ENCODE results near the gene ANGEL2.
"Not testable (repeated sequence)": the region's sequence is repeated elsewhere in the genome, so short reads cannot be mapped to it uniquely, and the experiment has no call there.

ANGEL2 gene, protein sequence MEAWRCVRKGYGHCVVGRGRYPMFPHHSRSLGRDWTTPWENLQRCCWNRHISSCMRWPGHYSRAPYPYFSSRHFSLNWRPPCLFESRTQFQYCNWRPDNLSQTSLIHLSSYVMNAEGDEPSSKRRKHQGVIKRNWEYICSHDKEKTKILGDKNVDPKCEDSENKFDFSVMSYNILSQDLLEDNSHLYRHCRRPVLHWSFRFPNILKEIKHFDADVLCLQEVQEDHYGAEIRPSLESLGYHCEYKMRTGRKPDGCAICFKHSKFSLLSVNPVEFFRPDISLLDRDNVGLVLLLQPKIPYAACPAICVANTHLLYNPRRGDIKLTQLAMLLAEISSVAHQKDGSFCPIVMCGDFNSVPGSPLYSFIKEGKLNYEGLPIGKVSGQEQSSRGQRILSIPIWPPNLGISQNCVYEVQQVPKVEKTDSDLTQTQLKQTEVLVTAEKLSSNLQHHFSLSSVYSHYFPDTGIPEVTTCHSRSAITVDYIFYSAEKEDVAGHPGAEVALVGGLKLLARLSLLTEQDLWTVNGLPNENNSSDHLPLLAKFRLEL

DNA sequence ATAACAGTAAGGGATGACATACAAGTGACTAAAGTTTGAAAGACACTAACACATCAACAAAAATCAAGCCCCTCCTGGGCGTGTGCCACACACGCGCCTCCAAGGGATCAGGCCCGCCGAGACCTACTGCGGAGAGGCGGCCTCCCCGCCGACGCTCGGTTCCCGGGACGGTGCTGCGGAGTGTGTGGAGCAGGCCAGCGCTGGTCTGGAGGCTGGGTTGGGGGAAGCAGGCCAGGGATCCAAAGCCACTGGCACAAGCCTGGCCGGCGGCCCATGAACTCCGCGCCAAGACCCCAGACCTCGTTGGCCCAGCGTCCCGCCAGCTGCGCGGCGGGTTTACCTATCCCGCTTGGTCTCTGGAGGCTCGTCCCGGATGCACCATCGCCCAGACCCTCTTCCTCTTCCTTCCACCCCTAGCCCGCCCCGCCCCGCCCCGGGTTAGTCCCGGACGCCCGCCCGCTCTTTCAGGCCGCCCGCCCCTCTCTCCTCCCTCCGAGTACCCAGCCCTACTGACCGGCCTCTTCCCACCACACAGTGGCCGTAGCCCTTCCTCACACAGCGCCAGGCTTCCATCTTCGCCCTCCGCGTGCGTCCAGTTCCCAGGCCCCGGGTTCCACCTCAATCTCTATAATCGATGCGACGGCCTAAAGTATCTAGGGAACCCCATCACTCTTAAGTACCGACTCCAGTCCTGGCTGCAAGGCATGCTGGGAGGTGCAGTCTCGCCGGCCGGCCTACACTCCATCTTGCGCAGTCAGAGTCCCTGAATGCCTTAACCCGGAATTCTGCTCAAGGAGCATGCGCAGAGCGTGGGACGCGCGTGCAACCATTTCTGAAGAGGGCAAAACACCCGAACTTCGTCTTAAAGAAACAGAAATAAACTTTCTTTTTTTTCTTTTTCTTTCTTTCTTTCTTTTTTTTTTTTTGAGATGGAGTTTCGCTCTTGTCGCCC is at the start of gene ANGEL2:
TSS of gene ANGEL2 (minus strand) at position 769 of the 952 bp plus-strand sequence. CDS start at position 573, 196 bp downstream.
- peak; percentile 98 for ATAC-seq

DNA sequence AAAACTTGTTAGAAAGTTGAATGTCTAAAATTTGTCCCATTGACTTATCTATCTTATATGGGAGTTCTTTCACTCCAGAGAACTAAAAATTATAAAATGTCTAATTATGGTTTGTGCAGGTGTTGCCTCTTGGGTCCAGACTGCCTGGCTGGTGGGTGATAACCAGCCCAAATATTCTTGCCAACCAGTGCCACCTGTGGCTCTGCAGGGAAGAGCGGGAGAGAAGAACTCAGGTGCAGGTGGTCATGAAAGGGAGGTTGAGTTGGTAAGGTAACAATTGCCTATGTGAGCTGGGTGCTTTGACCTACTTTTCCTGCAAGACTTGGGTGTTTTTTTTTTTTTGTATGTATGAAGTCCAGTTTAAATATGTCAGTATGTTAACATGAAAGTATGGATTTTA is 45.6 kb upstream of the ANGEL2 start:
- ATAC-seq = no peak

DNA sequence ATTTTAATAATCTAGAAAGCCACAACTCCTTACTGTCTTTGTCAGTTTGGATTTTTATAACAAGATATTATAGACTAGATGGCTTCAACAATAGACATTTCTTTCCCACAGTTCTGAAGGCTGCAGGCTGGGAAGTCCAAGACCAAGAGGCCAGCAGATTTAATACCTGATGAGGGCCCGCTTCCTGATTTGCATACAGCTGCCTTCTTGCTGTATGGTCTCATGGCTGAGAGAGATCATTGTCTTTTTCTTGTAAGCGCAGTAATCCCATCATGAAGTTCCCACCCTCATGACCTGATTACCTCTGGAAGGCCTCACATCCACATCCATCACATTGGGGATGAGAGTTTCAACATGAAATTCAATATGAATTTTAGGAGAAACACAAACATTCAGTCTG is 45.2 kb upstream of the ANGEL2 start:
- no peak for ATAC-seq

DNA sequence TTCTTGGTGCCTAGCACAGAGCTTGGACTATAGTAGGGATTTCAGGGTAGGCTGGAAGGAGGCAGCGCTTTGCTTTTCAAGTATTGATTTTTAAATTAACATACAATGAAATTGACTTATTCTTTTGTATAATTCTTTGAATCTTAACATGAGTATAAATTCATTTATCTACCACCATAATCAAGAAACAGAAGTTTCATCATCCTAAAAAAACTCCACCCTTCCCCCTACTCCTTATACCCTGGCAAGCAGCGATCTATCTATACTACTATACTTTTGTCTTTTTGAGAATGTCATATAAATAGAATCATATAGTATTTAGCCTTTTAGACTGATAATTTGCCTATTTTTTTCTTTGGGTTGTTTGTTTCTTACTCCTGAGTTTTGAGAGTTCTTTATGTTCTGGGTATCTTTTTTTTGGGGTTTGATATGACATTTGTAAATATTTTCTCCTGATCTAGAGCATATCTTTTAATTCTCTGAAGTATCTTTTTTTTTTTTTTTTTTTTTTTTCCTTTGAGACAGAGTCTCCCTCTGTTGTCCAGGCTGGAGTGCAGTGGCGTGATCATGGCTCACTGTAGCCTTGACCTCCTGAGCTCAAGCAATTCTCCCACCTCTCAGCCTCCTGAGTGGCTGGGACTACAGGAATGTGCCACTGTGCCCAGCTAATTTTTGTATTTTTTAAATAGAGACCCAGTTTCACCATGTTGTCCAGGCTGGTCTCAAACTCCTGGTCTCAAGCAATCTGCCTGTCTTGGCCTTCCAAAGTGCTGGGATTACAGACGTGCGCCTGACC is 41.8 kb upstream of the ANGEL2 start:
- no peak for ATAC-seq

DNA sequence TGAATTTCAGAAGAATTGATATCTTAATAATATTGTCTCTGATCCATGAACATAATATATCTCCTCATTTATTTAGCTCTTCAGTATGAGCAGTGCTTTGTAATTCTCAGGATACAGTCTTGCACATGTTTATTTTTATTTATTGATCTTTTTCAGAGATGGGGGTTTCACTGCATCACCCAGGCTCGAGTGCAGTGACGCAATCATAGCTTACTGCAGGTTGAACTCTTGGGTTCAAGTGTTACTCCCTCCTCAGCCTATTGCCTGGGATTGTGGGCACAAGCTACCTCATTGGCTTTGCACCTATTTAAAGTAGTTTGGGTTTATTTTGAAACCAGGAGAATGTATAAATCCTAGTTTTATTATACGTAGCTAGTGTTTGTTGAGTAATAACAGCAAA is 40.1 kb upstream of the ANGEL2 start:
- no peak for ATAC-seq

DNA sequence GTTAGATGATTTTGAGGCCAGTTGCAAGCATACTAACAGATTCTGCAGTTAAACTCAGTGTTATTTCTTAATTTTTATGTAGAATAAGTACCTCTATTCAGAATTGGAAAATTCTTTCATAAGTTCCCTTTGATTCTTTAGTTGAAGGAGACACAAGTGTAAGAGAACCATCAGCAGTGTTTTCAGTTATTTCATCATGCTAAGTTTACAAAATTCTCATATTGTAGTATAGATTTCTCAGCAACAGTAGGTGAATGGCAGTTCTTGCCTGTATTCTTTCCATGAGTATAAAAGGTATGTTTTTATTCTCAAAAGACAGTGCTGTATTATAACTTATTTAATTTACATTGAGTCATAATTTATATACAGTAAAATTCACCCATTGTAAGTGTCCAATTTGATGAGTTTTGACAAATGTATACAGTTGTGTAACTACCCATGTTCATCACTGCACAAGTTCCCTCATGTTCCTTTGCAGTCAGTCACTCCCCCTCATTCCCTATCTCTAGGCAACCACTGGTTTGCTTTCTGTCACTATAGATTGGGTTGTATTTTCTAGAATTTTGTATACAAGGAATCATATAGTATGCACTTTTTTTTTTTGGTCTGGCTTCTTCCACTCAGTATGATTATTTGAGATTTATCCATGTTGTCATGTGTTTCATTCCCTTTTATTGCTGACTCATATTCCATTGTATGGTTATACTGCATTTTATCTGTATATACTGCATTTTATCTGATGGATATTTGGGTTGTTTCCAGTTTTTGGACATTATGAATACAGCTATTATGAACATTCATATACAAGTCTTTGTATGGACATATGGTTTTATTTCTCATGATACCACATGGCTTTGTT is 39.3 kb upstream of the ANGEL2 start:
- ATAC-seq = no peak

DNA sequence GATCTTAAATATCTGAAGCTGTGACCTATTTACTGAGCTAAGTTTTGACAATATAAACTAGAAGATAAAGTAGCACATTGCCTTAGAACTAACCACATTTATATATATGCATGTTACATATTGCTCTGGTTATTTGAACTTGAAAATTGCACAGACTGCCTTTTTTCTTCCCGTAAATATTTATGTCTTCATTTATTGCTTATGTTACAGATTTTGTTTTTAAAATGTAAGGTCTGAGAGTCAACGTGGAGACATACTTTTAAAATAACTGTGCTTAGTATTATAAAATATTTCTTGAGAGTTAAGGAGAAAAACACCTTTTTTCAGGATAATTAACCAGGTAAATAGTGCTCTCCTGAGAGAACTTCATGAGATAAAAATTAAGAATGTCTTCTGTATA is 38.5 kb upstream of the ANGEL2 start:
- ATAC-seq = no peak

DNA sequence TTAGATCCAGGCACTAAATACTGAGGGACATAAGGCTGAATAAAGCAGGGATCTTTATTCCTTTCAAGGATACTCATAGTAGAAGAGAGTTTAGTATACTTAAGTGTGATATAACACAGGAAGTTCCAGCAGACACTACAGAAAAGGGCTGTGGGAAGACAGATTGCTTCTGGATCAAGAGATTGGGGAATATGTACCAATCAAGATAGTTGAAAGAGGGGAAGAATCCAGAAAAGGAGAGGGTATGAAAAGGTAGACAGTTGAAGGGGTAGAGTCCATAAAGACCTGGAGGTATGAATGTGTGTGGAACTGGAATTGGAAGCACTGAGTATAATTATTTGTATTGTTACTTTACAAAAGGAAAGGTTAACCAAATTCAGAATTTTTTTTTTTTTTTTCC is 37.8 kb upstream of the ANGEL2 start:
- ATAC-seq = no peak

DNA sequence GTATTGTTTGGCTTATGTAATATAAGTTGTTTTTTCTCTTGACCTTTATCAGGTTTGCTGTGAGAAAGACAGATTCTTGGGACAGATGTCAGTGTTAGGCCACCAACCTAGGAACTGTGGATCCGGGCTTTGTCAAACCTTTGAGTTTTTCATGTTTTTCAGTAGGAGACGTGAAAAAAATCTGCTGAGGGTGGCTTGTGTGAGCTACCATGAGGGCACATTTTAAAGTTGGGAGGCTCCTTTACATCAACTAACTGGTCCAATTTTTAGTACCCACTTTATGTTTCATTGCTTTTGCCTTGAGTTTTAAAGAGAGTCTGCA is 36.2 kb upstream of the ANGEL2 start:
- ATAC-seq = no peak

DNA sequence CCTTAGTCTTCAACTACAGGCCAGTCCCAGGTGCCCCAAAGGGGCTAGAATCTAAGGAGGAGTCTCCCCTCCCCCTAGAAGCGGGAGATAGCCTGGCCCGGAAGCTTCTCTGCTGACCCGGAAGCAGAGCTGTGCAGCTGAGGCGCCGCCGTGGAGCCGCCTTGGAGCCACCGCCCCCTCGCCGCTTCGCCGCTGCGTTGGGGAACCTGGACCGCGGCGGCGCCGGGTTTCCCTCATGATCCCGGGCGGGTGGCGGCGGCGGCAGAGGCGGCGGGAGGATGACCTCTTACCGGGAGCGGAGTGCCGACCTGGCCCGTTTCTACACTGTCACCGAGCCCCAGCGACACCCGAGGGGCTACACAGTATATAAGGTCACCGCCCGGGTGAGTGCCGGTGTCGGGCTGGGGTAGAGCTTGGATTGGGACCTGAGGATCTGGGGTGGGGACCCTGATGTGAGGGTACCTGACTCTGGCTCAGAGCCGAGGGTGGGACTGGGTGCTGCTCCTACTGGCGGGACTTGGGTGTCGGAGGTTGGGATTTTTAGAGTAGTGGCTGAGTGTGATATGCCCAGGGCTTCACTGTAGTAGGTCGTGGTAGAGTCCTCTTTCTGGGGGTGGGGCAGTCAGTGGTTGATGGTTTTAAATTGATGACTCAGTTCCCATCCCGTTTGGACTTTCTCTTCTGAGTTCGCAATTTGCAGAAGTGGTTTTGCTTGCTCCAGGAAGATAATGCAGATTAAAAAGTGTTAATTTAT is 35.6 kb upstream of the ANGEL2 start, which contains the start of gene RPS6KC1:
TSS of gene RPS6KC1 (plus strand) at position 115 of the 754 bp plus-strand sequence. CDS start at position 279, 164 bp downstream.
- ATAC-seq = peak; percentile 97

DNA sequence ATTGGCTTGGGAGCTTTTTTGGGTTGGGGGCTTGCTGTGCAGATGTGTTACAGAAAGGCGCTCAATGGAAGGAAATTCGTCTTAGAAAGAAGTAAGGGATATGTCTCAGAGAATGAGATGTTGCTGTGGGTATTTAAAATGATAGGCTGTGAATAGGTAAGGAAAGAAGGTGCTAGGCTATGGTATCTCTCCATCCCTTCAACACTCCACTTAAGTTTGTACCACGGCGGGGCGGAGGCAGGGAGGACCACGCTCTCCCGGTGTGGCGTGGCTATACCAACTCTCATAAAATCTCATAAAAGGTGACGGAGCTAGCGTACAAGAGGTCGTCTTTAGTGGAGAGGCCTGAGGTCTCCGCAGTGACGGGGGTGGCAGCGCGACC is 35.1 kb upstream of the ANGEL2 start:
- ATAC-seq = peak; percentile 27 to 43

DNA sequence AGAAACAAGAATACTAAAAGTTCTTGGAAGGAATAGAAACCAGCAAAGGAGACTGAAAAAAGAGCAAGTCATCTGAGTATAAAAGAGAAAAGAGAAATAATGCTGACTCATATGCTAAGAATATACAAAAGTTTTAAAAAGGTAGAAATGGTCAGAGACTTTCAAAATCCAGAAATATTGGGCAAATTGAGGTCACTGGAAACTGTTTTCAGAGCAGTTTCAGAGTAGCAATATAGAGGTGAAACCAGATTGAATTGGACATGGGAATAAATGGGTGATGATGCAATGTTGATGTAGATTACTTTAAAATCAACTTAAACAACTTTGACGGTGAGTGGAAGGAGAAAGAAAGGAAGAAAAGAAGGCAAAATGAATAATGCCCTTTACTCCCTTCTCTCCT is 33.6 kb upstream of the ANGEL2 start:
- ATAC-seq = no peak

DNA sequence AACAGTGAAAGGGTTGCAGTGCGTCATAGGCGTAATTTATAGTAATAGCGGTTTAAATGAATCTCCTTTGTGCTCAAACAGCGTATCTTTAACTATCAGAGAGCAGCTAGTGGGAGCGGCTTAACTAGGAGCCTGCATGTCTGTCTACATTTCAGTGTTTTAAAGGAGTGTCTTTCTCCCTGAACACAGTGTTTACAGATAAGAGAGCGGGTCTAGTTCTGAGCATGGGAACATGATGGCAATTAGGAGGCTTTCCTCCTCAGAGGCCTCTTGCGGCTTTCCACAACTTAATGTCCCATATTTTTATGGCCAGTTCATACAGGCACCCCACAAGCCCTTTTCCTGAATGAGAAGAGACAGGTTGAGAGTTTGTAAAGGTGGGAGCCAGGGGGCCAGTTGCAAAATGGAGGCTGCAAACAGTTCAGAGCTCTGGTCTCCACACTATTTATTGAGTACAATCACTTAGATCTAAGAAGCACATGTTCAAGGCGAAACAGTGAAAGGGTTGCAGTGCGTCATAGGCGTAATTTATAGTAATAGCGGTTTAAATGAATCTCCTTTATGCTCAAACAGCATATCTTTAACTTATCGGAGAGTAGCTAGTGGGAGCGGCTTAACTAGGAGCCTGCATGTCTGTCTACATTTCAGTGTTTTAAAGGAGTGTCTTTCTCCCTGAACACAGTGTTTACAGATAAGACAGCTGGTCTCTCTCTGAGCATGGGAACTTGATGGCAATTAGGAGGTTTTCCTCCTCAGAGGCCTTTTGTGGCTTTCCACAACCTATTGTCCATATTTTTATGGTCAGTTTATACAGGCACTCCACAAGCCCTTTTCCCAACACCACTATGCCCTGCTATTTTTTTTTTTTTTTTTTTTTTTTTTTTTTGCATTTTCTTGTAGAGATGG is 29.9 kb upstream of the ANGEL2 start:
- not testable (repeated sequence) for ATAC-seq

DNA sequence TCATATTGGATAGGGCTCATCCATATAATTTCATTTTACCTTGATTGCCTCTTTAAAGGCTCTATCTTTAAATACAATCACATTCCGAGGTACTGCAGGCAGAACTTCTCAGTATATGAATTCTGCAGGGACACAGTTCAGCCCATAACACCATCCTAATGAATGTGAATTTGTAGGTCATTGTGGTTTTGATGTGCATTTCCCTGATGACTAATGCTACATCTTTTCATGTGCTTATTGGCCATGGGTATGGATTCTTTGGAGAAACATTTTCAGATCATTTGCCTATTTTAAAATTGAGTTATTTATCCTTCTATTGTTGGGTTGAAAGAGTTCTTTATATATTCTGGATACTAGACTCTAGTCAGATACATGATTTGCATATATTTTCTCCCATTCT is 25.8 kb upstream of the ANGEL2 start:
- no peak for ATAC-seq

DNA sequence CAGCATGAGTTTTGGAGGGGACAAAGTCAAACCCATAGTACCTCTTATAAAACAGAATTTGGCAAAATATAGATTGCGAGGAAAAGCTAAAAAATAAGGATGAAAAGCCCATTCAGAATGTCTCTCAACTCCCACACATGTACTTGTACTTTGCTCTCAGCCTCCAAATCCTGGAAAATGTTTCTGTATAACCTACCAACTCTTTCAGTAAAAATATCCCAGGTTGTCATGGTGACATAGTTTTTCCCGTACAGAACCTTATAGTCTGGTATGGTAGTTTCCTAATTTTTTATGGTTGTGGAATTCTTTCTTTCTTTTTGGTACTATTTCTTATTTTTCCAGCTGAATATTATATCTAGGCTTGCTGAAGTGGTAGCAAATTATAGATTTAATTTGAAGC is 19.9 kb upstream of the ANGEL2 start:
- no peak for ATAC-seq

DNA sequence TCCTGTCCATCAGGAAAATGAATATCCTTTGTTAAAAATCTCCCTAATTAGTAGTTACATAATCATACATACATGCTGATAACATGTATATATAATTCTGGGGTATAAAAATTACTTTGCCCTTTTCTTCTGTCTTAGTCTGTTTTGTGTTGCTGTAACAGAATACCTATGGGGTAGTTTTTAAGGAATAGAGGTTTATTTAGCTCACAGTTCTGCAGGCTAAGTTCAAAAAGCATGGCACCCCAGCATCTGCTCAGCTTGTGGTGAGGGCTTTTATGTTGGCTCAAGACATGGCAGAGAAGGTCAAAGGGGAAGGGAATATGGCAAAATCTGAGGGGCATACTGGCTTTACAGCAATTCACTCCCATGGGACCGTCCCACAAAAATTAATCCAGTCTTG is 19.0 kb upstream of the ANGEL2 start:
- no peak for ATAC-seq

DNA sequence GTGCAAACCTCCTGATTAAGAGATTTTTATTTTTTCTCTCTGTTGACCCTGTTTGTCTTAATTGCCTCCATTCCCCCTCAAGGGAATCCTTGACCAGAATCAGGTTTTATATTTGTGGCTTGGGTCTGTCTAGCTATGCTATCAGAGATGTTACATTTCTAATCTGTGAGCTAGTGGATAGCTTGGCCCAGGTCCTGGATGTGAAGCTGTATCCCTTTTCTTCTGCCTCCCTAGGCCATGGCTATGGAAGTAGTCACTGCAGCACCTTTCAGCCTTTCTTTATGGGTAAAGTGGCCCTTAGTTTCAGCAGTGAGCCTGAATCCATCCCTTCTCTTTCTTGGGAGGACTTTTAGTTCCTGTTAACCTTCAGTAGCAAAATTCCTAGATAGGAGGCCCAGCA is 17.0 kb upstream of the ANGEL2 start:
- no peak for ATAC-seq

DNA sequence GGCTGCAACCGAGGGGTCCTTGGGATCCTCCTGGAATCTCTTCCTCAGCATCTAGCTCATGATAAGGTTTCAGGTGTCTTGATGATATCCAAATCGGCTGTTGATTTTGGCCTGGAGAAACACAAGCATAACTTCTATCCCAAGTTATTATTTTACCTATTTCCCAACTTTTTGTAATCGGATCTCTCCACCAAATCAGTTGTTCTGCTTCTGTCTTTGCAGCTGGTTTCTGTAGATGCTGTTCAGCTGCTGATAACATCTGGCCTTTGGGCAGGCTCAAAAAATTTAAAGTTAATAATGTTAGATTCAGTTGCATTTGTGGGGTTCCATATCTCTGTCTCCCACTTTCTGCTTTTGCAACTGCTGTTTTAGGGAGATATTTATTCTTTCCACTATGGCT is 11.4 kb upstream of the ANGEL2 start:
- ATAC-seq = not testable (repeated sequence)

DNA sequence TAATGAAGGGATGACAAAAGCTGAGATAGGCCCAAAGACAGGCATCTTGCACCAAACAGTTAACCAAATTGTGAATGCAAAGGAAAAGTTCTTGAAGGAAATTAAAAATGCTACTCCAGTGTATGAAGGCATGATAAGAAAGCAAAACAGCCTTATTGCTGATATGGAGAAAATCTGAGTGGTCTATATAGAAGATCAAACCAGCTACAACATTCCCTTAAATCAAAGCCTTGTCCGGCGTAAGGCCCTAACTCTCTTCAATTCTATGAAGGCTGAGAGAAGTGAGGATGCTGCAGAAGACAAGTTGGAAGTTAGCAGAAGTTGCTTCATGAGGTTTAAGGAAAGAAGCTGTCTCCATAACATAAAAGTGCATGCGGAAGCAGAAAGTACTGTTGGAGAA is 4.3 kb upstream of the ANGEL2 start:
- ATAC-seq = no peak

DNA sequence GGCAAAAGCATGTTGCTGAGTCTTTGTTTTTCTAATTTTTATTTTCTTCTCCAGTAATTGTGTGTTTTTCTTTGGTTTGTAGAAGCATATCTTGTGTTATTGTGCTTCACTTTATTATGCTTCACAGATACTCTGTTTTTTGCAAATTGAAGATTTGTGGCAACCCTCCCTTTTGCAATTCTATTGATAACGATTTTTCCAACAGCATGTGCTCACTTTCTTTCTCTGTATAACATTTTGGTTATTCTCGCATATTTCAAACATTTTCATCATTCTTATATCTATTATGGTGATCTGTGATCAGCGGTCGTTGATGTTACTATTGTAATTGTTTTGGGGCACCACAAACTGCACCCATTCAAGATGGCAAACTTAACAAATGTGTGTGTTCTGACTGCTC is 3.8 kb upstream of the ANGEL2 start:
- no peak for ATAC-seq

Data from activated CD4-positive, CD25-positive, alpha-beta regulatory T cell treated with anti-CD3 and anti-CD28 coated beads, Interleukin-2, amount 50 U/mL, for 24 hours (primary cell).